GM12878 (cell line): Measurements from ENCODE around the gene NDUFAB1. TPM values are rescaled to one million over a fixed set of nuclear protein-coding genes. Genes with fewer than 3 reads are reported as not detected.

ENCODE experiments used
- BRCA1 ChIP-seq: IDR thresholded peaks from 2 replicates; pipeline ENCODE4 v1.6.1; 2011; ENCODE audit warnings: low read depth, low read length, improper control_type of control experiment
- CTCF ChIP-seq, 3 experiments: IDR thresholded peaks in 2 of 3; conservative IDR thresholded peaks in 1 of 3; 2 replicates each; pipeline ENCODE4 v1.5.1; 2011; ENCODE audit warnings: low read depth in 3 of 3, low read length in 3 of 3, mild to moderate bottlenecking in 3 of 3, control low read depth in 2 of 3, moderate library complexity in 2 of 3, inconsistent platforms in 1 of 3, mixed read lengths in 1 of 3; ENCODE audit not compliant: control insufficient read depth in 2 of 3, insufficient read depth in 1 of 3; ENCODE audit errors: extremely low read depth in 1 of 3
- FOXM1 ChIP-seq: IDR thresholded peaks from 2 replicates; pipeline ENCODE4 v1.6.1; 2012; ENCODE audit warnings: low read depth, mild to moderate bottlenecking, inconsistent platforms, low read length, moderate library complexity
- GABPA ChIP-seq: IDR thresholded peaks from 2 replicates; pipeline ENCODE4 v1.6.1; 2014; ENCODE audit warnings: antibody characterized with exemption, low read depth, mild to moderate bottlenecking, inconsistent platforms
- GATAD2B ChIP-seq: fragments of 450-650 bp; conservative IDR thresholded peaks from 2 replicates; pipeline ENCODE4 v1.6.1; 2017; ENCODE audit warnings: low read depth, mild to moderate bottlenecking, moderate library complexity
- HCFC1 ChIP-seq: fragments of 150-350 bp; IDR thresholded peaks from 2 replicates; pipeline ENCODE4 v1.6.1; 2014; ENCODE audit warnings: low read length
- IKZF1 ChIP-seq: fragments of 450-650 bp; conservative IDR thresholded peaks from 2 replicates; pipeline ENCODE4 v1.6.1; 2017; ENCODE audit warnings: antibody characterized with exemption, mild to moderate bottlenecking
- KLF5 ChIP-seq: fragments of 450-650 bp; IDR thresholded peaks from 2 replicates; pipeline ENCODE4 v1.6.1; 2014; ENCODE audit warnings: mild to moderate bottlenecking; ENCODE audit not compliant: partially characterized antibody
- MAX ChIP-seq: IDR thresholded peaks from 2 replicates; pipeline ENCODE4 v1.6.1; 2012; ENCODE audit warnings: low read depth, low read length, improper control_type of control experiment
- MTA2 ChIP-seq: fragments of 450-650 bp; IDR thresholded peaks from 2 replicates; pipeline ENCODE4 v1.6.1; 2016; ENCODE audit warnings: low read depth, mild to moderate bottlenecking, moderate library complexity
- MYB ChIP-seq: fragments of 150-350 bp; IDR thresholded peaks from 2 replicates; pipeline ENCODE4 v1.6.1; 2014; ENCODE audit warnings: mild to moderate bottlenecking, low read depth, low read length, borderline replicate concordance
- MYC ChIP-seq: IDR thresholded peaks from 2 replicates; pipeline ENCODE4 v1.6.1; 2011; ENCODE audit warnings: mild to moderate bottlenecking, low read length, moderate library complexity, inconsistent platforms; ENCODE audit not compliant: insufficient read depth, insufficient replicate concordance, insufficient read length, severe bottlenecking
- NFIC ChIP-seq: IDR thresholded peaks from 2 replicates; pipeline ENCODE4 v1.6.1; 2012; ENCODE audit warnings: low read depth, mild to moderate bottlenecking, inconsistent platforms, low read length, moderate library complexity
- NFXL1 ChIP-seq: fragments of 450-650 bp; IDR thresholded peaks from 2 replicates; pipeline ENCODE4 v1.6.1; 2017; ENCODE audit warnings: antibody characterized with exemption, mild to moderate bottlenecking, borderline replicate concordance
- NKRF ChIP-seq: fragments of 450-650 bp; conservative IDR thresholded peaks from 2 replicates; pipeline ENCODE4 v1.6.1; 2017; ENCODE audit warnings: mild to moderate bottlenecking, moderate library complexity
- NR2C2 ChIP-seq: IDR thresholded peaks from 2 replicates; pipeline ENCODE4 v1.6.1; 2011; ENCODE audit warnings: borderline replicate concordance, low read depth; ENCODE audit not compliant: control insufficient read depth, insufficient read length
- PRDM15 ChIP-seq: fragments of 450-650 bp; formaldehyde crosslinking; IDR thresholded peaks from 2 replicates; pipeline ENCODE4 v1.4.0; 2020; ENCODE audit warnings: mild to moderate bottlenecking, moderate library complexity
- RAD21 ChIP-seq: IDR thresholded peaks from 2 replicates; pipeline ENCODE4 v1.6.1; 2011; ENCODE audit warnings: mild to moderate bottlenecking, low read depth, low read length, moderate library complexity; ENCODE audit not compliant: insufficient read depth
- SMAD5 ChIP-seq: IDR thresholded peaks from 2 replicates; pipeline ENCODE4 v1.6.1; 2016; ENCODE audit warnings: antibody characterized with exemption, low read depth
- SMC3 ChIP-seq: IDR thresholded peaks from 2 replicates; pipeline ENCODE4 v1.6.1; 2011; ENCODE audit warnings: low read length, improper control_type of control experiment, borderline replicate concordance
- TCF3 ChIP-seq: IDR thresholded peaks from 2 replicates; pipeline ENCODE4 v1.6.1; 2012; ENCODE audit warnings: low read depth, mild to moderate bottlenecking, low read length, borderline replicate concordance; ENCODE audit not compliant: insufficient read depth
- polyA plus RNA-seq, 11 experiments: library from polyadenylated mRNA; depleted of rRNA in 4 of 11; unstranded in 6 of 11; stranded (reverse) in 5 of 11; fragments of >200 nt; fragmentation: Nextera tagmentation in 4 of 11; fragmentation: Illumina TruSeq in 1 of 11; extraction: Ambion mirVana in 4 of 11; extraction: Trizol in 1 of 11; gene quantifications; 1 replicate in 1 of 11; 2 replicates in 10 of 11; pipeline versions ENCODE4 v1.2.1 to v1.2.3, GENCODE V29; 2011 to 2016; ENCODE audit warnings: inconsistent platforms in 2 of 11, missing spikeins in 2 of 11, low read depth in 1 of 11
- total RNA-seq, 4 experiments: library from RNA; depleted of rRNA in 3 of 4; stranded (reverse); fragments of >200 nt in 3 of 4; fragmentation: Illumina TruSeq in 1 of 4; extraction: Trizol in 1 of 4; gene quantifications; 2 replicates each; pipeline versions ENCODE4 v1.2.1 to v1.2.3, GENCODE V29; 2013 to 2021

NDUFAB1 gene
- total and polyA plus RNA-seq, 10 of the 15 experiments (the other 5 are each of a cell fraction or from before 2014, with no cell fraction given), result 79.9 to 584 (median 231) TPM

DNA sequence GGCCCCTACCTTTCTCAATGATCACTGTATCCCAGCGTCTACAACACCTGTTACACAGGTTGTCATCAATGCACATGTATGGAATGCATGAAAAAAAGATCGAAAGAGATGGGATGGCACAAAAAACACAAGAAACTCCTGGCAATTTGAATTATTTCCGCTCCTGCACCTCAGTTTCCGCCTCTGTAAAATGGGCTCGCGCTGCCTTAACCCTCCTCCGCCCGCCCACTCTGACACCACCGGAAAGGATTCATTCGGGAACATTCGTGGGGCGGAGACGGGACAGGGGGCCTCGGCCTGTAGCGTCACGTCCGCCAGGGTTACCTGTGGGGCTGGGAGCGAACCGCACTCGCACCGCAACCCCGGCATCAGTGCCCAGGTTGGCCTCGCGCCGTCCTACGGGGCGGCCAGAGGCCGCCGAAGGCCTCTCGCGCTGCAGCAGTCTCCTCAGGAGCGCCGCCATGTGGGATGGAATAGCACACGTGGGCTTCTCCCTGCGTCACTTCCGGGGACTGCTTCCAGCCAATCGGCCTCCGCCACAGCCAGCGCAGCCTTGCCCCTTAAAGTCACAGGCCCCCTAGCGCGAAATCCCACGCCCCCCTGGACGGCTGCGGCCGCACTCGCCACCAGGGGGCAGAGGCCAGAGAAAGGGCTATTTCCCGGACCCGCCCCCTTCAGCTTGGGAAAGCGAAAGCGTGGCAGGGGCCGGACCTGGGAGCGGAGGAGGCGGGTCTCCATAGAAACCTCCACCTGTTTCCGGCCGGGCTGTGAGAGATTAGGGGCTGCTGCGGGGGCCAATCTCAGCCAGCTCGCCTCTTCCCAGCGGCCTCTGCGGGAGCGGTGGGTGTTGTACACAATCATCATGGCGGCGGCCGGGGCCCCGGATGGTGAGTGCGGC, 39.0 kb downstream of the NDUFAB1 start, which contains the start of the genes EARS2 and UBFD1 (continued):
- TF ChIP-seq PRDM15 (CRISPR knock-in tag) (no peak), MAX (peak; percentile 98), BRCA1 (no peak), RAD21 (peak; percentile 51; the same call in 1 of the 2 replicates), IKZF1 (peak; percentile 88), NR2C2 (no peak), GABPA (peak; percentile 86), NFIC (no peak), CTCF (IDR thresholded peaks at IDR 0.05 in 2 of 3, conservative IDR thresholded peaks at IDR 0.05 in 1 of 3; ENCODE audit: control insufficient read depth in 2 of 3, extremely low read depth in 1 of 3, insufficient read depth in 1 of 3, low read depth in 3 of 3, low read length in 3 of 3) (peak; percentile 95 to 97 (median 96); a peak in 5 of 6 replicates), SMAD5 (no peak), NKRF (peak; percentile 97), MTA2 (no peak), HCFC1 (no peak; the same call in none of the 2 replicates), MYB (0 out of 2 replicates have a peak, but pooled peaks have one; percentile 22), FOXM1 (peak; percentile 92), MYC (peak; percentile 83), SMC3 (peak; percentile 48; the same call in 1 of the 2 replicates), NFXL1 (no peak), GATAD2B (peak; percentile 39; the same call in 1 of the 2 replicates), TCF3 (0 out of 2 replicates have a peak, but pooled peaks have one; percentile 13), KLF5 (peak; percentile 60)
